Activated naive CD4-positive, alpha-beta T cell treated with anti-CD3 and anti-CD28 coated beads, Interleukin-2, amount 50 U/mL, for 16 hours (primary cell): Measurements from ENCODE around the gene SORL1.
"Not testable (repeated sequence)": the region's sequence is repeated elsewhere in the genome, so short reads cannot be mapped to it uniquely, and the experiment has no call there.

Experiments used
- DNase-seq: peaks from one replicate; pipeline ENCODE4 v3.0.0-alpha.2; 2020

SORL1 gene, protein sequence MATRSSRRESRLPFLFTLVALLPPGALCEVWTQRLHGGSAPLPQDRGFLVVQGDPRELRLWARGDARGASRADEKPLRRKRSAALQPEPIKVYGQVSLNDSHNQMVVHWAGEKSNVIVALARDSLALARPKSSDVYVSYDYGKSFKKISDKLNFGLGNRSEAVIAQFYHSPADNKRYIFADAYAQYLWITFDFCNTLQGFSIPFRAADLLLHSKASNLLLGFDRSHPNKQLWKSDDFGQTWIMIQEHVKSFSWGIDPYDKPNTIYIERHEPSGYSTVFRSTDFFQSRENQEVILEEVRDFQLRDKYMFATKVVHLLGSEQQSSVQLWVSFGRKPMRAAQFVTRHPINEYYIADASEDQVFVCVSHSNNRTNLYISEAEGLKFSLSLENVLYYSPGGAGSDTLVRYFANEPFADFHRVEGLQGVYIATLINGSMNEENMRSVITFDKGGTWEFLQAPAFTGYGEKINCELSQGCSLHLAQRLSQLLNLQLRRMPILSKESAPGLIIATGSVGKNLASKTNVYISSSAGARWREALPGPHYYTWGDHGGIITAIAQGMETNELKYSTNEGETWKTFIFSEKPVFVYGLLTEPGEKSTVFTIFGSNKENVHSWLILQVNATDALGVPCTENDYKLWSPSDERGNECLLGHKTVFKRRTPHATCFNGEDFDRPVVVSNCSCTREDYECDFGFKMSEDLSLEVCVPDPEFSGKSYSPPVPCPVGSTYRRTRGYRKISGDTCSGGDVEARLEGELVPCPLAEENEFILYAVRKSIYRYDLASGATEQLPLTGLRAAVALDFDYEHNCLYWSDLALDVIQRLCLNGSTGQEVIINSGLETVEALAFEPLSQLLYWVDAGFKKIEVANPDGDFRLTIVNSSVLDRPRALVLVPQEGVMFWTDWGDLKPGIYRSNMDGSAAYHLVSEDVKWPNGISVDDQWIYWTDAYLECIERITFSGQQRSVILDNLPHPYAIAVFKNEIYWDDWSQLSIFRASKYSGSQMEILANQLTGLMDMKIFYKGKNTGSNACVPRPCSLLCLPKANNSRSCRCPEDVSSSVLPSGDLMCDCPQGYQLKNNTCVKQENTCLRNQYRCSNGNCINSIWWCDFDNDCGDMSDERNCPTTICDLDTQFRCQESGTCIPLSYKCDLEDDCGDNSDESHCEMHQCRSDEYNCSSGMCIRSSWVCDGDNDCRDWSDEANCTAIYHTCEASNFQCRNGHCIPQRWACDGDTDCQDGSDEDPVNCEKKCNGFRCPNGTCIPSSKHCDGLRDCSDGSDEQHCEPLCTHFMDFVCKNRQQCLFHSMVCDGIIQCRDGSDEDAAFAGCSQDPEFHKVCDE (N-terminal part only)

GRCh38 chr11:121451986-121452608 lies at the start of gene SORL1:
TSS of gene SORL1 (plus strand) at chr11:121452314. CDS start at chr11:121452332, 18 bp downstream.
- peak; percentile 82 for DNase-seq

DNA sequence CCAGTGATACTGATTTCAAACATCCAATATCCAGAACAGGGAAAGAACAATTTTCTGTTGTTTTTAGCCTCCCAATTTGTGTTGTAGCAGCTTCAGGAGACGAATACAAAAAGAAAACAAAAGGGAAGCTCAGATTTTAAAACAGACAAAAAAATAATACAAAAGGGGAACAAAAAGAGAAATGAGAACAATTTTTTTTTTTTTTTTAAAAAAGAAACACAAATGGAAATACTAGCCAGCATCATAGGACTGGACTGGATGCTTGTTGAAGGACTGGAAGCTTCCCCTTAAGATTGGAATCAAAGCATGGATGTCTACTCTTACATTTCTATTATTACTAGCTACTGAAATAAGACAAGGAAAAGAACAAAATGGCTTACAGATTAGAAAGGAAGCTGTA lies 46.5 kb upstream of the SORL1 start:
- DNase-seq = no peak

DNA sequence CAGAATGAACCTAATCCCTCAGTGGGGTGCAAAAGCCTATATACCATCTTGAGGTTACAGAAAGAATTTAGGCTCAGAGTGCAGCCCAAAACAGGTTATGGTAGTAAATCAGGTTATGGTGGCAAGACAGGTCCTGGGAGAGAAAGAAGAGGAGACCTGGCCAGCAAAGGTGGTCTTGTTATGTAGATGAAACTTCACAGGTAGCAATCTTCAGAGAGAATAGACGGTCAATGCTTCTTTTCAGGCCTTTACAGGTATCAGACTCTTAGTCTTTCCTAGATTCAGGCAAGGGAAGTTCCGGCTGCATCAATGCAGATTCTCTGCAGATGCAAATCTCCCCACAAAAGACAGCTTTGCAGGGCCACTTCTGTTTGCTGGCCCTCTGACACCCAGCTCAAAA lies 45.8 kb upstream of the SORL1 start:
- no peak for DNase-seq

DNA sequence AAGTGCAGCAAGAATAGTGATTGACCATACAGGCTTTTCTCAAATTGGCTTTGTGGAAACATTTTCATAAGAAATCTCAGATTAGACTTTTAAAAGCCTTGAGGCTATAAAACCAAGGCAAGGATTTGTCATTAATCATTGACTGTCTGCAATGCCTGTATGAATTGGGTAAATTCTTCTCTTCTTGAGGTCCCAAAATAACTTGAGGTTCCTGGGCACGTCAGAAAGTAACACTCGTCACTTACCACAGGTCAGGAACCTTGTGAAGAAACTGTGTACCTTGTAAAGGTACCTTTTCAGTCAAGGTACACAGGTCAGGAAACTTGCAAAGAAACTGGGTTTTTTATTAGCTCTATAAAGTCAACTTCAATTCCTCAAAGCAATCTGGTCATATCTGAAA lies 43.3 kb upstream of the SORL1 start:
- DNase-seq = no peak

GRCh38 chr11:121410041-121410440 lies 42.1 kb upstream of the SORL1 start:
- not testable (repeated sequence) for DNase-seq

- not testable (repeated sequence) for DNase-seq
These were observed 40.8 kb upstream of the SORL1 start for GRCh38 chr11:121411330-121411729.

GRCh38 chr11:121412000-121412587 lies 40.0 kb upstream of the SORL1 start:
- DNase-seq = no peak

- no peak for DNase-seq
These were observed 39.3 kb upstream of the SORL1 start for GRCh38 chr11:121412711-121413415.

- DNase-seq = no peak
These were observed 37.8 kb upstream of the SORL1 start for GRCh38 chr11:121414141-121414913.

DNA sequence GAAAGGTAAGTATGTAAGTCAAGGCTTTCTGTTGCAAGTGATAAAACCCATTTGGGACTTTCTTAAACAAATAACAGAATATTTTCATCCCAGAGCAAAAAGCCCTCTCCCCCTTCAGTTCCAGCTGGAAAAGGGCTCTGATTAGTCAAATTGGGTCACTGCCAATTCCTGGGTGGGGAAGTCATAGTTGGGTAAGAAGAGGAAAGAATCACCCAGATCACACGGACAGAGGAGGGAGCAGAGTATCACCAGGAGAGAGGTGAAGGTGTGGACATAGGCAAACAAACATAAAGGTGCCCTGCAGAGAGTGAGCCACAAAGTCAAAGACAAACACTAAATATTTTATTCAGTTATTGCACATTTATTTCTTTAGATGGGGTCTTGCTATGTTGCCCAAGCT lies 36.3 kb upstream of the SORL1 start:
- no peak for DNase-seq

DNA sequence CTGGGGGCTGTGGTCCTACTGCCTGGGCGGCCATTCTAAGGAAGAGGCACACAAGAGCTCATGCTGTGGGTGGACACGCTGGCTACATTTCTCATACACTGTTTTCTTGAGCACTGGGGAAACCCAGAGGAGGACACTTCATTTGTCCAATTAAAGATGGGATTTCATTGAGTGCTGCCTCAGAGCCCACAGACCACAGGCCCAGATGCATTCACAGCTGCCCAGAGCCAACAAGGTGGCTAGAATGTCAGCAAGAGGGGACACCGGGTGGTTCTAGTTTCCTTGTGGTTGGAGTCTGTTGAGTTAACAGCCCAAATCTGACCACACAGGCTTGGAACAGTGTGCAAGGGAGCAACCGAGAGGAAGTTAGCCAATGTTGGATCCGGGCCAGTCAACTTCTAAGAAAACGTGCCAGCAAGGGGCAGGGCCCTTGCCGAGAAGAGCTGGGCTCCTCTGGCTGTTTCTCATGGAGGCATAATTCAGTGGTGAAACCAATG lies 35.0 kb upstream of the SORL1 start:
- no peak for DNase-seq

DNA sequence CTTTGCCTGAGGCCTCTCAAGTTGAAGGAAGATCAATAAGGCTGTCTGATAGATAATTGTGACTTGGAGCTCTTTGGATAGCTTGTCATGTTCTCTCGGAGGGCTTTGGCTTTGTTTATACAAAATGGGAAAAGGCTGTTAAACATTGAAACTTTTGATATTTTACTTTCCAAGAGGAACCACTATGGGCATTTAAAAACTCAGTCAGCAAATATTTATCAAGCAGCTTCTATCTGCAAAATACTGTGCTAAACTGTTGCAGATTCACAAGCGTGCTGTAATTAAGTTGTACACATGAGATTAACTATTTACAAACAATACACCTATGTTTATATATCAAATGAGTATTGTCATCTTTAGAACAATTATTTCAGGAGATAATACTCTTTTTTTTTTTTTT lies 34.5 kb upstream of the SORL1 start:
- no peak for DNase-seq

DNA sequence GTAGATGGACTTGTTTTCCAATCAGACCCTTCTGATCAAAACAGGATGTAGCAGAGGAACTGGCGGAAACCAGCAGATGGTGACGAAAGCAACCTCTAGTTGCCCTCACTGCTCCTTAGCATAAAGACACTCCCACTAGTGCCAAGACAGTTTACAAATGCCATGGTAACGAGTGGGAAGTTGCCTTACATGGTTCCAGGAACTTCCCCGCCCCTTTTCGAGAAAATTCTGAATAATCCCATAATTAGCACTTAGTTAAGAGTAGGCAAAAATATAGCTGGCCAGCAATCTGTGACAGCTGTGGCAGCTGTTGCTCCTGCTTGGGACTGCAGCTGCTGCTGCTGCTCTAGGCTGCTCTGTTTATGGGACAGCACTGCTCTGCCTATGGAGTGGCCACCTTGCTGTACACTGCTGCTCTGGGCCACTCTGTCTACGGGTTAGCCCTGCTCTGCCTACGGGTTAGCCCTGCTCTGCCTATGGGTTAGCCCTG lies 33.4 kb upstream of the SORL1 start:
- no peak for DNase-seq

- no peak for DNase-seq
These were observed 32.3 kb upstream of the SORL1 start for GRCh38 chr11:121419836-121420235.

- no peak for DNase-seq
These were observed 31.7 kb upstream of the SORL1 start for GRCh38 chr11:121420398-121420797.

DNA sequence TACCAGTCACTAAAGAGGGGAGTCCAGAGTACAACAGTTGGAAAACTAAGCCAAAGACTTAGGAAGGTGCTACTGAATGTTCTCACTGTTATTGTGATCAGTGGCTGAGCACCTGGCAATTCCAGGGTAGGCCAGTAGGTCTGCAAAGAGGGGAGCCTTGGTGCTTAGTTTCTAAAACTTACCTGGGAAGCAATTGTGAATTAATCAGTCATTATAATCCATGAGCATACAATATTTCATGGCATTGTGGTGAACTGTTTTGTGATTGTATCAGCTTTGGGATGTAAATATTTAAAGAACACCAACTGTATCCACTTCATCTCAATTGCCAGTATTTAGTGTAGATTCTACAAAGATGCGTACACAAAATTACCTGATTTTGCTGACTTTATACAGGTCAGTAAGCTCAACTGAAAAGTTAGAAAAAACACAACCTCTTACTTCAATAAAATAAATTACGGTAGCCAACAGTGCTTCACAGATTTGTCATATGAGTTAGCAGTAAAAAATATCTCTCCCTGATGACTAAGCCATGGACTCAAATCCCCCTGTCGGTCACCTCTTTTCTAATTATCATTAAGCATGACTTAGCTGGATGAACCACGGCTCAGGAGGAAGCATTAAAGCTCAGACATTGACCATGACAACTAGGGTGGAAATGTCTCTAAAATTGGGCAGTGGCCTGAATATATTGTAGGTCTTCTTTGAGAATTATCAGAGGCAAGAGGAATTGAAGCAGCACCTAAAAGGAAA lies 30.8 kb upstream of the SORL1 start:
- DNase-seq = no peak

DNA sequence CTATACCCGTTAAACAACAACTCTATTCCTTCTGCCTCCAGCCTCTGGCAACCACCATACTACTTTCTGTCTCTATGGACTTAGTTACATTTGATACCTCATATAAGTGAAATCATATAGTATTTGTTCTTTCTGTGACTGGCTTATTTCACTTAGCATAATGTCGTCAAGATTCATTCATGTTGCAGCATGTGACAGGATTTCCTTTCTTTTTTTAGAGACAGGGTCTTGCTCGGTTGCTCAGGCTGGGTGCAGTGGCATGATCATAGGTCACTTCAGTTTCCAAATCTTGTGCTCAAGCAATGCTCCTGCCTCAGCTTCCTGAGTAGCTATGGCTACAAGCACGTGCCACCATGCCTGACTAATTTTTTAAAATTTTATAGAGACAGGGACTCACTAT lies 29.4 kb upstream of the SORL1 start:
- no peak for DNase-seq

- no peak for DNase-seq
These were observed 26.3 kb upstream of the SORL1 start for GRCh38 chr11:121425828-121426227.
